Lower leg skin (tissue), 4 donors: ENCODE measurements around the gene ZFYVE9. TPM values are rescaled to one million over a fixed set of nuclear protein-coding genes. Genes with fewer than 3 reads are reported as not detected.

Source experiments
- DNase-seq, 2 donors: peaks; one replicate each; pipeline ENCODE4 v3.0.0-alpha.2; 2019; ENCODE audit warnings: low spot score in 2 of 2
- H3K4me3 ChIP-seq: fragments of 200-600 bp; sonication (generic); 2 replicates; pipeline ENCODE4 v1.5.1; 2017; ENCODE audit warnings: mild to moderate bottlenecking, low read depth; ENCODE audit not compliant: poor library complexity, severe bottlenecking
- CTCF ChIP-seq, 3 donors: fragments of 450-650 bp; IDR thresholded peaks; one replicate each; pipeline ENCODE4 v1.5.1; 2016; ENCODE audit warnings: antibody characterized with exemption in 3 of 3, mild to moderate bottlenecking in 3 of 3, moderate library complexity in 2 of 3
- POLR2A ChIP-seq, 2 donors: fragments of 450-650 bp; IDR thresholded peaks; one replicate each; pipeline ENCODE4 v1.6.1; 2016 to 2017; ENCODE audit warnings: antibody characterized with exemption in 2 of 2, mild to moderate bottlenecking in 1 of 2, moderate library complexity in 1 of 2
- WGBS, 2 donors: methylation state at CpG; one replicate each; pipeline ENCODE4 v1.1.5; 2018; 5-methylcytosine and 5-hydroxymethylcytosine counted together
- intact Hi-C: fragments of 100-400 bp; cut with DNase I; formaldehyde crosslinking; loops from one replicate; pipeline ENCODE4 v1.15.0; 2023; ENCODE audit warnings: low total_unique reads
- total RNA-seq, 4 donors: library from RNA; depleted of rRNA; stranded (reverse); fragments of >200 nt; gene quantifications; one replicate each; pipeline ENCODE4 v1.1.0, GENCODE V29; 2016

ZFYVE9 gene
- total RNA-seq, 4 donors from 2014 or later, result 23.7 to 38.2 (median 30.7) TPM

GRCh38 chr1:52239708-52240001 is 97.8 kb downstream of the ZFYVE9 start:
- TF ChIP-seq CTCF (IDR thresholded peaks at IDR 0.05) (no peak), POLR2A (IDR thresholded peaks at IDR 0.05) (no peak)
- intact Hi-C loops, result no loop called here
- H3K4me3 ChIP-seq, result no peak overlapping the region
- no peak for DNase-seq
- 67 to 69% methylated on average over 1 of the region's 1 CpG for WGBS, 2 donors

- 46 to 60% methylated on average over 4 of the region's 4 CpGs for WGBS, 2 donors
- intact Hi-C loops, result no loop called here
Observed at GRCh38 chr1:52240592-52241210, 98.8 kb downstream of the ZFYVE9 start.

GRCh38 chr1:52243221-52243987 is 101.5 kb downstream of the ZFYVE9 start:
- WGBS, 2 donors, result 97 to 100% methylated on average over 3 of the region's 3 CpGs
- H3K4me3 ChIP-seq, result no peak overlapping the region
- DNase-seq, result no peak
- TF ChIP-seq CTCF (IDR thresholded peaks at IDR 0.05) (no peak), POLR2A (IDR thresholded peaks at IDR 0.05) (no peak)
- intact Hi-C loops, result no loop called here

More at GRCh38 chr1:52240592-52241210, 98.8 kb downstream of the ZFYVE9 start:
- no peak for DNase-seq
- TF ChIP-seq CTCF (IDR thresholded peaks at IDR 0.05) (no peak), POLR2A (IDR thresholded peaks at IDR 0.05) (no peak)
- H3K4me3 ChIP-seq, result no peak overlapping the region

GRCh38 chr1:52249831-52250230 is 107.9 kb downstream of the ZFYVE9 start:
- 94 to 96% methylated on average over 1 of the region's 1 CpG for WGBS, 2 donors
- intact Hi-C loops, result no loop called here
- no peak for TF ChIP-seq POLR2A (IDR thresholded peaks at IDR 0.05)
- no peak overlapping the region for H3K4me3 ChIP-seq
- DNase-seq, result no peak

GRCh38 chr1:52253421-52253820 is 111.5 kb downstream of the ZFYVE9 start:
- 86 to 90% methylated on average over 5 of the region's 5 CpGs for WGBS, 2 donors
- intact Hi-C loops, result no loop called here
- DNase-seq, result no peak
- no peak overlapping the region for H3K4me3 ChIP-seq
- TF ChIP-seq POLR2A (IDR thresholded peaks at IDR 0.05) (no peak), CTCF (IDR thresholded peaks at IDR 0.05) (no peak)

GRCh38 chr1:52259886-52260285 is 118.0 kb downstream of the ZFYVE9 start:
- intact Hi-C loops, result no loop called here
- 94 to 95% methylated on average over 3 of the region's 3 CpGs for WGBS, 2 donors
- H3K4me3 ChIP-seq, result no peak overlapping the region
- no peak for DNase-seq
- TF ChIP-seq CTCF (IDR thresholded peaks at IDR 0.05) (no peak), POLR2A (IDR thresholded peaks at IDR 0.05) (no peak)
